RWPE2 (cell line): ENCODE results near the gene PHF23.

Source experiments
- ATAC-seq: fragments of 200-7000 bp; cut with Tn5 transposase; 3 replicates; pipeline ENCODE4 v1.9.1; 2021; ENCODE audit warnings: low read depth
- DNase-seq: peaks from one replicate; pipeline ENCODE4 v3.0.0-alpha.2; 2020; ENCODE audit warnings: low spot score
- H3K27ac ChIP-seq: fragments of 450-650 bp; 2 replicates; pipeline ENCODE4 v1.5.1; 2017; ENCODE audit warnings: mild to moderate bottlenecking; ENCODE audit not compliant: poor library complexity, severe bottlenecking
- H3K27me3 ChIP-seq: fragments of 250-450 bp; sonication (Bioruptor Pico); 2 replicates; pipeline ENCODE4 v1.5.1; 2021; ENCODE audit warnings: mild to moderate bottlenecking, moderate library complexity; ENCODE audit not compliant: insufficient read depth, poor library complexity, severe bottlenecking
- H3K36me3 ChIP-seq: fragments of 250-450 bp; sonication (Bioruptor Pico); 2 replicates; pipeline ENCODE4 v1.5.1; 2020; ENCODE audit warnings: low read depth, mild to moderate bottlenecking, moderate library complexity
- H3K4me1 ChIP-seq: fragments of 250-450 bp; sonication (Bioruptor Pico); 2 replicates; pipeline ENCODE4 v1.5.1; 2021; ENCODE audit warnings: mild to moderate bottlenecking, moderate library complexity; ENCODE audit not compliant: insufficient read depth, poor library complexity, severe bottlenecking
- H3K4me3 ChIP-seq: fragments of 250-450 bp; sonication (Bioruptor Pico); 2 replicates; pipeline ENCODE4 v1.5.1; 2021; ENCODE audit warnings: mild to moderate bottlenecking, moderate library complexity; ENCODE audit not compliant: severe bottlenecking
- H3K9me3 ChIP-seq: fragments of 250-450 bp; sonication (Bioruptor Pico); 2 replicates; pipeline ENCODE4 v1.5.1; 2021; ENCODE audit warnings: mild to moderate bottlenecking, moderate library complexity; ENCODE audit not compliant: severe bottlenecking
- TF ChIP-seq, protein P1 (sequence below): fragments of 450-650 bp; IDR thresholded peaks from one replicate; pipeline ENCODE4 v1.5.1; 2017; ENCODE audit warnings: mild to moderate bottlenecking, moderate library complexity; ENCODE audit not compliant: poor library complexity, severe bottlenecking

The PHF23 gene

GRCh38 chr17:7190276-7190917 is 48.9 kb downstream of the PHF23 start:
- TF ChIP-seq, protein P1, sequence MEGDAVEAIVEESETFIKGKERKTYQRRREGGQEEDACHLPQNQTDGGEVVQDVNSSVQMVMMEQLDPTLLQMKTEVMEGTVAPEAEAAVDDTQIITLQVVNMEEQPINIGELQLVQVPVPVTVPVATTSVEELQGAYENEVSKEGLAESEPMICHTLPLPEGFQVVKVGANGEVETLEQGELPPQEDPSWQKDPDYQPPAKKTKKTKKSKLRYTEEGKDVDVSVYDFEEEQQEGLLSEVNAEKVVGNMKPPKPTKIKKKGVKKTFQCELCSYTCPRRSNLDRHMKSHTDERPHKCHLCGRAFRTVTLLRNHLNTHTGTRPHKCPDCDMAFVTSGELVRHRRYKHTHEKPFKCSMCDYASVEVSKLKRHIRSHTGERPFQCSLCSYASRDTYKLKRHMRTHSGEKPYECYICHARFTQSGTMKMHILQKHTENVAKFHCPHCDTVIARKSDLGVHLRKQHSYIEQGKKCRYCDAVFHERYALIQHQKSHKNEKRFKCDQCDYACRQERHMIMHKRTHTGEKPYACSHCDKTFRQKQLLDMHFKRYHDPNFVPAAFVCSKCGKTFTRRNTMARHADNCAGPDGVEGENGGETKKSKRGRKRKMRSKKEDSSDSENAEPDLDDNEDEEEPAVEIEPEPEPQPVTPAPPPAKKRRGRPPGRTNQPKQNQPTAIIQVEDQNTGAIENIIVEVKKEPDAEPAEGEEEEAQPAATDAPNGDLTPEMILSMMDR: no peak

DNA sequence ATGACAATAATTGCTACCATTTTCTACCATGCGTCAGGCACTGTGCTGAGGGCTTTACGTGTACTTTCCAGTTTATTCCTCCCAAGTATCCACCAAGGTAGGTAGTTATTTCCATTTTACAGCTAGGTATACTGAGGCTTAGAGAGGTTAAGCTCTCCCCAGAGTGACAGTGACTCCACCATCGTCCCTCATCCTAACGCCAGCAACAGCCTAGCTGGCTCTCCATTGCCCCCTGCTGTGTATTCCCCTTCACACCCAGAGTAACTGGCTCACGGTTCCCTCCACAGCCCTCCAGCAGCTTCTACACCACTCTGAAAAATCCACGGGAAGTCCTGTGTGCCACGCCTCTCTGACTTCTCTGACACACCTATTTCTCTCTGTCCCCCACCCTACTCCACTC is 53.0 kb downstream of the PHF23 start:
- ATAC-seq (no peak), DNase-seq (peak; percentile 11)
- TF ChIP-seq, protein P1: no peak
- Histone ChIP-seq H3K36me3 (peaks cover 3% of the 10 kb centered on the region; the same call in 1 of the 2 replicates), H3K4me3 (no peak overlapping the region), H3K4me1 (no peaks in the 10 kb centered on the region), H3K27ac (no peak overlapping the region), H3K27me3 (no peaks in the 10 kb centered on the region), H3K9me3 (no peaks in the 10 kb centered on the region)

More at GRCh38 chr17:7190276-7190917, 48.9 kb downstream of the PHF23 start:
- Histone ChIP-seq H3K4me3 (no peak overlapping the region), H3K27me3 (no peaks in the 10 kb centered on the region), H3K36me3 (peaks cover 14% of the 10 kb centered on the region), H3K4me1 (no peaks in the 10 kb centered on the region), H3K27ac (no peak overlapping the region), H3K9me3 (no peaks in the 10 kb centered on the region)
- no peak for DNase-seq
- ATAC-seq: no peak
